ENCODE results near the gene GAK. TPM values are rescaled to one million over a fixed set of nuclear protein-coding genes. Genes with fewer than 3 reads are reported as not detected.

The GAK gene
- polyA plus RNA-seq, 1 donor (not counting 4 experiments of a cell fraction or from before 2014, with no cell fraction given) = 18.4 TPM

DNA sequence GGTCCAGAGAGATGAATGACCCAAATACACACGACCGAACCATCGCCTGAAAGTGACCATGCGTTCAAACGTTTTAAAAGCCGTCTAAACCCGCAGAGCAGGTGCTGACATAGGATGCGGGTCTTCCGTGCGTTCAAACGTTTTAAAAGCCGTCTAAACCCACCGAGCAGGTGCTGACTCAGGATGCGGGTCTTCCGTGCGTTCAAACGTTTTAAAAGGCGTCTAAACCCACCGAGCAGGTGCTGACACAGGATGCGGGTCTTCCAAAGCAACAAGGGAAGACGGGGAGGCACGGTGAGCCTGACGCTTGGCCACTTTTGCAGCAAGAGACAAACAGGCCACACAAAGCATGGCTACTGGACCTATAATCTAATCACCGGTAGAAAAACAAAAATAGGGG lies 47.2 kb downstream of the GAK start:
- Histone ChIP-seq H3K4me2 (ENCODE audit: control insufficient read depth, extremely low read depth, insufficient read depth, low read depth, low read length) (no peak overlapping the region), H3K9ac (ENCODE audit: control insufficient read depth, extremely low read depth, insufficient read depth, low read length) (no peak overlapping the region), H2AFZ (ENCODE audit: control insufficient read depth, low read length) (no peak overlapping the region), H3K9me3 (ENCODE audit: control insufficient read depth, low read depth, low read length) (no peaks in the 10 kb centered on the region), H3K27me3 (ENCODE audit: control insufficient read depth, extremely low read depth, insufficient read depth, low read length) (no peaks in the 10 kb centered on the region), H3K27ac (ENCODE audit: control insufficient read depth, insufficient read depth, low read length) (no peak overlapping the region), H3K36me3 (ENCODE audit: control insufficient read depth in 2 of 2, extremely low read depth in 1 of 2, insufficient read depth in 2 of 2, low read length in 2 of 2) (peaks cover 17 to 66% of the 10 kb centered on the region in 2 experiments), H3K4me3 (ENCODE audit: control insufficient read depth in 2 of 3, extremely low read depth in 1 of 3, insufficient read depth in 2 of 3, low read depth in 1 of 3, low read length in 3 of 3) (no peak overlapping the region), H3K79me2 (ENCODE audit: control insufficient read depth, insufficient read depth, low read length) (no peaks in the 10 kb centered on the region), H4K20me1 (ENCODE audit: control insufficient read depth, extremely low read depth, insufficient read depth, low read length) (no peaks in the 10 kb centered on the region), H3K4me1 (ENCODE audit: control insufficient read depth, extremely low read depth, insufficient read depth, low read length) (no peaks in the 10 kb centered on the region), H3K9me1 (ENCODE audit: control insufficient read depth, extremely low read depth, insufficient read depth, low read length) (no peaks in the 10 kb centered on the region)
- dilution Hi-C loops (cut with MboI; ENCODE audit: extremely low pct_ligation_motif_present, low sequenced_read_pairs) = no loop called here
- TF ChIP-seq EZH2 (IDR thresholded peaks at IDR 0.05; ENCODE audit: low read length) = no peak
- TF ChIP-seq, protein P1, sequence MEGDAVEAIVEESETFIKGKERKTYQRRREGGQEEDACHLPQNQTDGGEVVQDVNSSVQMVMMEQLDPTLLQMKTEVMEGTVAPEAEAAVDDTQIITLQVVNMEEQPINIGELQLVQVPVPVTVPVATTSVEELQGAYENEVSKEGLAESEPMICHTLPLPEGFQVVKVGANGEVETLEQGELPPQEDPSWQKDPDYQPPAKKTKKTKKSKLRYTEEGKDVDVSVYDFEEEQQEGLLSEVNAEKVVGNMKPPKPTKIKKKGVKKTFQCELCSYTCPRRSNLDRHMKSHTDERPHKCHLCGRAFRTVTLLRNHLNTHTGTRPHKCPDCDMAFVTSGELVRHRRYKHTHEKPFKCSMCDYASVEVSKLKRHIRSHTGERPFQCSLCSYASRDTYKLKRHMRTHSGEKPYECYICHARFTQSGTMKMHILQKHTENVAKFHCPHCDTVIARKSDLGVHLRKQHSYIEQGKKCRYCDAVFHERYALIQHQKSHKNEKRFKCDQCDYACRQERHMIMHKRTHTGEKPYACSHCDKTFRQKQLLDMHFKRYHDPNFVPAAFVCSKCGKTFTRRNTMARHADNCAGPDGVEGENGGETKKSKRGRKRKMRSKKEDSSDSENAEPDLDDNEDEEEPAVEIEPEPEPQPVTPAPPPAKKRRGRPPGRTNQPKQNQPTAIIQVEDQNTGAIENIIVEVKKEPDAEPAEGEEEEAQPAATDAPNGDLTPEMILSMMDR (optimal IDR thresholded peaks at IDR 0.05 in 1 of 3, IDR thresholded peaks at IDR 0.05 in 1 of 3, conservative IDR thresholded peaks at IDR 0.05 in 1 of 3; ENCODE audit: extremely low read depth in 1 of 3, insufficient read depth in 2 of 3, low read length in 3 of 3) = no peak
- FAIRE-seq (no peak), DNase-seq (ENCODE audit: low read depth, low spot score) (no peak)

DNA sequence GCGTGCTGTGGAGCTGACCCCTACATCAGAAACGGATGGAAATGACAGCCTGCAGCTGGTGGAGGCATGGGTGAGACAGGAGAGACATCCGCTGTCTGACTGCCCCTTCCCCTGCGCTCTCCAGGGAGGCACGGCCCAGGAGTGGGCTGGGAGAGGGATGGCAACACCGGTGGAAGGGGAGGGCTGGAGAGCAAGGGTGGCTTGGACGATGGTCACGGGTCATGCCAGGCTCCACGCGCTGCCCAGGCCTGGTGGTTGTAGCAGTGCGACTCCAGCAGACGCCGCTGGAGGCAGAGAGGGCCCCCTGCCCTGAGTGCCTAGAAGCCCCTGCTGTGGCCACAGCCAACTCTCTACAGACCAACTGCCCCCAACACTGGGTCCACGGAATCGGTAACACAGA lies 47.9 kb downstream of the GAK start:
- H3K27me3 ChIP-seq (ENCODE audit: control insufficient read depth, extremely low read depth, insufficient read depth, low read length) = no peaks in the 10 kb centered on the region
- H3K4me2 ChIP-seq (ENCODE audit: control insufficient read depth, extremely low read depth, insufficient read depth, low read depth, low read length) = no peak overlapping the region
- dilution Hi-C loops (cut with MboI; ENCODE audit: extremely low pct_ligation_motif_present, low sequenced_read_pairs) = no loop called here
- no peaks in the 10 kb centered on the region for H3K9me3 ChIP-seq (ENCODE audit: control insufficient read depth, low read depth, low read length)
- no peak for DNase-seq (ENCODE audit: low read depth, low spot score)
- peaks cover 22 to 63% of the 10 kb centered on the region in 2 experiments for H3K36me3 ChIP-seq (ENCODE audit: control insufficient read depth in 2 of 2, extremely low read depth in 1 of 2, insufficient read depth in 2 of 2, low read length in 2 of 2)
- H3K79me2 ChIP-seq (ENCODE audit: control insufficient read depth, insufficient read depth, low read length) = no peaks in the 10 kb centered on the region
- H3K4me3 ChIP-seq (ENCODE audit: control insufficient read depth in 2 of 3, extremely low read depth in 1 of 3, insufficient read depth in 2 of 3, low read depth in 1 of 3, low read length in 3 of 3) = no peak overlapping the region
- H3K9me1 ChIP-seq (ENCODE audit: control insufficient read depth, extremely low read depth, insufficient read depth, low read length) = no peaks in the 10 kb centered on the region
- H4K20me1 ChIP-seq (ENCODE audit: control insufficient read depth, extremely low read depth, insufficient read depth, low read length) = no peaks in the 10 kb centered on the region
- FAIRE-seq = no peak
- H3K4me1 ChIP-seq (ENCODE audit: control insufficient read depth, extremely low read depth, insufficient read depth, low read length) = no peaks in the 10 kb centered on the region
- H2AFZ ChIP-seq (ENCODE audit: control insufficient read depth, low read length) = no peak overlapping the region
- H3K27ac ChIP-seq (ENCODE audit: control insufficient read depth, insufficient read depth, low read length) = no peak overlapping the region
- TF ChIP-seq, protein P1 (optimal IDR thresholded peaks at IDR 0.05 in 1 of 3, IDR thresholded peaks at IDR 0.05 in 1 of 3, conservative IDR thresholded peaks at IDR 0.05 in 1 of 3; ENCODE audit: extremely low read depth in 1 of 3, insufficient read depth in 2 of 3, low read length in 3 of 3) = no peak
- TF ChIP-seq EZH2 (IDR thresholded peaks at IDR 0.05; ENCODE audit: low read length) = no peak
- H3K9ac ChIP-seq (ENCODE audit: control insufficient read depth, extremely low read depth, insufficient read depth, low read length) = no peak overlapping the region

All from keratinocyte (primary cell).